IMR-90 (cell line): ENCODE data around the gene ALOX15.

Experiments
- FOS ChIP-seq: fragments of 150-350 bp; IDR thresholded peaks from 2 replicates; pipeline ENCODE4 v1.6.1; 2016; ENCODE audit warnings: low read depth, low read length
- MXI1 ChIP-seq: IDR thresholded peaks from 2 replicates; pipeline ENCODE4 v1.6.1; 2012; ENCODE audit warnings: low read depth, mild to moderate bottlenecking, low read length, moderate library complexity, borderline replicate concordance
- POLR2A ChIP-seq: IDR thresholded peaks from 2 replicates; pipeline ENCODE4 v1.6.1; 2012; ENCODE audit warnings: mild to moderate bottlenecking, low read depth, low read length
- RAD21 ChIP-seq: IDR thresholded peaks from 2 replicates; pipeline ENCODE4 v1.6.1; 2012; ENCODE audit warnings: low read length, improper control_type of control experiment
- RFX5 ChIP-seq: IDR thresholded peaks from 2 replicates; pipeline ENCODE4 v1.8.0; 2012; ENCODE audit warnings: low read depth, mild to moderate bottlenecking, low read length, moderate library complexity
- TF ChIP-seq, protein P1 (sequence below): conservative IDR thresholded peaks from 2 replicates; pipeline ENCODE4 v1.5.1; 2012; ENCODE audit warnings: mild to moderate bottlenecking, low read depth, low read length, improper control_type of control experiment

DNA sequence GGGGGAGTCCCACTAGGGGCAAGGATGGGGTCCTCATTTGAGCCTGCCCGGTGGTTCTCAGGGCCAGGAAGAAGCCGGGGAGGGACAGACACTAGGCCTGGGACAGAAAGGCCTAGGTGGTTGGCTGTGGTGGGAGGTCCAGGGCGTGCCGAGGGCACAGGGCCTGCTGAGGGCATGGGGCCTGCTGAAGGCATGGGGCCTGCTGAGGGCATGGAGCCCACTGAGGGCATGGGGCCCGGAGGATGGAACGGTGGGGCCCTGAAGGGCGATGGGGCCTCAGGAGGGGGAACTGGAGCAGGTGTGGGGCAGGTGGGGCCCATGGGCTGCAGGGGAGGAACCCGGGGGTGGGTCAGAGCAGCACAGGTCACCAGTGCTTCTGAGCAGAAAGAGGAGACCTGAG, 31.3 kb upstream of the ALOX15 start:
- TF ChIP-seq RFX5, result no peak
- no peak for TF ChIP-seq RAD21
- no peak for TF ChIP-seq FOS
- no peak for TF ChIP-seq POLR2A
- TF ChIP-seq, protein P1, sequence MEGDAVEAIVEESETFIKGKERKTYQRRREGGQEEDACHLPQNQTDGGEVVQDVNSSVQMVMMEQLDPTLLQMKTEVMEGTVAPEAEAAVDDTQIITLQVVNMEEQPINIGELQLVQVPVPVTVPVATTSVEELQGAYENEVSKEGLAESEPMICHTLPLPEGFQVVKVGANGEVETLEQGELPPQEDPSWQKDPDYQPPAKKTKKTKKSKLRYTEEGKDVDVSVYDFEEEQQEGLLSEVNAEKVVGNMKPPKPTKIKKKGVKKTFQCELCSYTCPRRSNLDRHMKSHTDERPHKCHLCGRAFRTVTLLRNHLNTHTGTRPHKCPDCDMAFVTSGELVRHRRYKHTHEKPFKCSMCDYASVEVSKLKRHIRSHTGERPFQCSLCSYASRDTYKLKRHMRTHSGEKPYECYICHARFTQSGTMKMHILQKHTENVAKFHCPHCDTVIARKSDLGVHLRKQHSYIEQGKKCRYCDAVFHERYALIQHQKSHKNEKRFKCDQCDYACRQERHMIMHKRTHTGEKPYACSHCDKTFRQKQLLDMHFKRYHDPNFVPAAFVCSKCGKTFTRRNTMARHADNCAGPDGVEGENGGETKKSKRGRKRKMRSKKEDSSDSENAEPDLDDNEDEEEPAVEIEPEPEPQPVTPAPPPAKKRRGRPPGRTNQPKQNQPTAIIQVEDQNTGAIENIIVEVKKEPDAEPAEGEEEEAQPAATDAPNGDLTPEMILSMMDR, result no peak
- no peak for TF ChIP-seq MXI1
